Naive thymus-derived CD4-positive, alpha-beta T cell (primary cell): Measurements from ENCODE around the gene PLA2G12A. TPM values are rescaled to one million over a fixed set of nuclear protein-coding genes. Genes with fewer than 3 reads are reported as not detected.

Experiments
- ATAC-seq: fragments of 150-1000 bp; cut with Tn5 transposase; 2 replicates; pipeline ENCODE4 v1.10.0; 2021; ENCODE audit warnings: mild to moderate bottlenecking, moderate library complexity
- CTCF ChIA-PET: fragments of 350-600 bp; sonication (Branson Sonifier 250); formaldehyde crosslinking; loops from one replicate; lab custom pipeline; 2021; ENCODE audit warnings: antibody characterized with exemption; lab: Charles Lee
- POLR2A ChIA-PET: fragments of 350-600 bp; sonication (Branson Sonifier 250); formaldehyde crosslinking; loops from one replicate; lab custom pipeline; 2021; ENCODE audit warnings: antibody characterized with exemption, inconsistent platforms; lab: Charles Lee
- DNase-seq, 9 donors: peaks; one replicate each; pipeline versions ENCODE4 v3.0.0 to v3.0.0-alpha.2; 2020 to 2022; ENCODE audit warnings: mixed read lengths in 1 of 9
- H3K27ac ChIP-seq: one replicate; pipeline ENCODE4 v1.7.0; 2013; ENCODE audit warnings: mild to moderate bottlenecking, low read depth, low read length, moderate library complexity
- H3K27me3 ChIP-seq, 2 donors: one replicate each; pipeline ENCODE4 v1.7.0; 2013; ENCODE audit warnings: low read length in 2 of 2, mild to moderate bottlenecking in 2 of 2, moderate library complexity in 2 of 2; ENCODE audit not compliant: control insufficient read depth in 2 of 2, insufficient read depth in 2 of 2
- H3K36me3 ChIP-seq, 3 experiments: 1 replicate in 2 of 3; 2 replicates in 1 of 3; pipeline ENCODE4 v1.7.0; 2013; ENCODE audit warnings: low read length in 3 of 3, mild to moderate bottlenecking in 3 of 3, moderate library complexity in 1 of 3; ENCODE audit not compliant: insufficient read depth in 3 of 3, control insufficient read depth in 2 of 3
- H3K4me1 ChIP-seq, 2 donors: one replicate each; pipeline ENCODE4 v1.7.0; 2013; ENCODE audit warnings: low read length in 2 of 2, mild to moderate bottlenecking in 2 of 2, moderate library complexity in 1 of 2; ENCODE audit not compliant: control insufficient read depth in 2 of 2, insufficient read depth in 2 of 2
- H3K4me3 ChIP-seq: 2 replicates; pipeline ENCODE4 v1.7.0; 2013; ENCODE audit warnings: mild to moderate bottlenecking, low read length
- H3K9me3 ChIP-seq, 3 experiments: 1 replicate in 2 of 3; 2 replicates in 1 of 3; pipeline ENCODE4 v1.7.0; 2013; ENCODE audit warnings: low read length in 3 of 3; ENCODE audit not compliant: control insufficient read depth in 2 of 3
- H3K27ac Mint-ChIP-seq, 9 donors: one replicate each; pipeline ENCODE4 v1.8.0; 2020 to 2022; ENCODE audit warnings: mixed read lengths in 9 of 9, mild to moderate bottlenecking in 8 of 9, moderate library complexity in 5 of 9, inconsistent platforms in 2 of 9
- H3K27me3 Mint-ChIP-seq, 5 donors: one replicate each; pipeline ENCODE4 v1.8.0; 2021 to 2022; ENCODE audit warnings: mixed read lengths in 5 of 5, mild to moderate bottlenecking in 1 of 5
- H3K36me3 Mint-ChIP-seq, 5 donors: one replicate each; pipeline ENCODE4 v1.8.0; 2020 to 2022; ENCODE audit warnings: mixed read lengths in 5 of 5, mild to moderate bottlenecking in 3 of 5, inconsistent platforms in 1 of 5
- H3K4me1 Mint-ChIP-seq, 7 donors: one replicate each; pipeline ENCODE4 v1.8.0; 2020 to 2022; ENCODE audit warnings: mixed read lengths in 7 of 7, mild to moderate bottlenecking in 3 of 7, inconsistent platforms in 1 of 7
- H3K4me3 Mint-ChIP-seq, 10 donors: one replicate each; pipeline ENCODE4 v1.8.0; 2020 to 2022; ENCODE audit warnings: mild to moderate bottlenecking in 10 of 10, mixed read lengths in 10 of 10, moderate library complexity in 6 of 10, inconsistent platforms in 2 of 10
- H3K9me3 Mint-ChIP-seq, 11 donors: one replicate each; pipeline ENCODE4 v1.8.0; 2020 to 2022; ENCODE audit warnings: mixed read lengths in 11 of 11, mild to moderate bottlenecking in 4 of 11, inconsistent platforms in 1 of 11, moderate library complexity in 1 of 11
- intact Hi-C, 2 donors: fragments of 100-400 bp; cut with micrococcal nuclease; formaldehyde crosslinking; loops; one replicate each; pipeline ENCODE4 v1.15.1; 2023
- polyA plus RNA-seq, 2 donors: library from polyadenylated mRNA; unstranded; fragments of 300-500 nt; fragmentation: Illumina TruSeq; gene quantifications; one replicate each; pipeline ENCODE4 v1.2.3, GENCODE V29; 2021
- total RNA-seq, 6 experiments: library from RNA in 5 of 6; stranded (reverse) in 5 of 6; gene quantifications; 1 replicate in 5 of 6; 2 replicates in 1 of 6; pipeline ENCODE4 v1.2.3 and lab custom pipeline; 2021 to 2026

The PLA2G12A gene
- total and polyA plus RNA-seq, 7 experiments from 2014 or later: 11.5 to 48.4 (median 14.6) TPM

- peak in 6 of 9 donors; percentile 10 to 53 (median 36) for DNase-seq
- H3K36me3 Mint-ChIP-seq: no peaks in the 10 kb centered on the region
- no peak overlapping the region for H3K4me3 Mint-ChIP-seq
- H3K27ac Mint-ChIP-seq: peak overlapping the region in 3 of 9 donors; percentile 21 to 48 (median 29)
- Histone ChIP-seq H3K4me3 (no peak overlapping the region), H3K9me3 (no peaks in the 10 kb centered on the region), H3K4me1 (no peaks in the 10 kb centered on the region), H3K27me3 (no peaks in the 10 kb centered on the region), H3K36me3 (no peaks in the 10 kb centered on the region), H3K27ac (no peak overlapping the region)
- ChIA-PET CTCF (no interaction called here), POLR2A (no interaction called here)
- H3K4me1 Mint-ChIP-seq: no peaks in the 10 kb centered on the region
- intact Hi-C loops: loop anchor here in 1 of 2 donors (5.0 kb wide), 1 partner anchor 63 kb away; the partner anchor contains the start of gene GAR1
- peaks cover 0 to 13% (median 6%) of the 10 kb centered on the region in 5 donors for H3K27me3 Mint-ChIP-seq
- H3K9me3 Mint-ChIP-seq: peaks cover 0 to 2% (median 0%) of the 10 kb centered on the region in 11 donors
- peak; percentile 10 for ATAC-seq
Observed at GRCh38 chr4:109754093-109754857, 24.4 kb upstream of the PLA2G12A start.

- intact Hi-C loops: loop anchor here in 1 of 2 donors (5.0 kb wide), 1 partner anchor 65 kb away; the partner anchor contains the start of gene GAR1
- POLR2A ChIA-PET: interaction anchor here (0.9 kb wide), 1 partner anchor 22 kb away, joined by 3 read pairs; the partner anchor contains the start of gene PLA2G12A
Observed at GRCh38 chr4:109752525-109752924, 22.7 kb upstream of the PLA2G12A start.

GRCh38 chr4:109751852-109752251 lies 22.0 kb upstream of the PLA2G12A start:
- DNase-seq: no peak
- no peak overlapping the region for H3K27ac Mint-ChIP-seq
- no peaks in the 10 kb centered on the region for H3K4me1 Mint-ChIP-seq
- H3K27me3 ChIP-seq: no peaks in the 10 kb centered on the region
- POLR2A ChIA-PET: interaction anchor here (0.9 kb wide), 1 partner anchor 22 kb away, joined by 3 read pairs; the partner anchor contains the start of gene PLA2G12A
- H3K27ac ChIP-seq: no peak overlapping the region
- peaks cover 0 to 2% (median 0%) of the 10 kb centered on the region in 11 donors for H3K9me3 Mint-ChIP-seq
- H3K4me1 ChIP-seq: no peaks in the 10 kb centered on the region
- peaks cover 0 to 17% (median 6%) of the 10 kb centered on the region in 5 donors for H3K27me3 Mint-ChIP-seq
- ATAC-seq: no peak
- no peaks in the 10 kb centered on the region for H3K36me3 Mint-ChIP-seq
- H3K36me3 ChIP-seq: no peaks in the 10 kb centered on the region
- CTCF ChIA-PET: interaction anchor here (0.6 to 1.8 kb wide), 3 partner anchors 9 to 318 kb away, joined by 3 to 4 read pairs (median 3); partner anchors contain the start of genes MCUB and SEC24B
- intact Hi-C loops: loop anchor here in 1 of 2 donors (5.0 kb wide), 1 partner anchor 65 kb away; the partner anchor contains the start of gene GAR1
- no peak overlapping the region for H3K4me3 ChIP-seq
- H3K4me3 Mint-ChIP-seq: no peak overlapping the region
- H3K9me3 ChIP-seq: no peaks in the 10 kb centered on the region

More at GRCh38 chr4:109752525-109752924, 22.7 kb upstream of the PLA2G12A start:
- peaks cover 0 to 15% (median 6%) of the 10 kb centered on the region in 5 donors for H3K27me3 Mint-ChIP-seq
- CTCF ChIA-PET: interaction anchor here (1.8 kb wide), 1 partner anchor 319 kb away, joined by 4 read pairs; the partner anchor contains the start of gene SEC24B
- Histone ChIP-seq H3K27me3 (no peaks in the 10 kb centered on the region), H3K4me1 (no peaks in the 10 kb centered on the region), H3K36me3 (no peaks in the 10 kb centered on the region), H3K27ac (no peak overlapping the region), H3K4me3 (no peak overlapping the region), H3K9me3 (no peaks in the 10 kb centered on the region)
- H3K36me3 Mint-ChIP-seq: no peaks in the 10 kb centered on the region
- peak overlapping the region in 1 of 10 donors; percentile 7 for H3K4me3 Mint-ChIP-seq
- peaks cover 0 to 2% (median 0%) of the 10 kb centered on the region in 11 donors for H3K9me3 Mint-ChIP-seq
- DNase-seq (peak in 1 of 9 donors; percentile 7), ATAC-seq (no peak)
- H3K4me1 Mint-ChIP-seq: no peaks in the 10 kb centered on the region
- peak overlapping the region in 4 of 9 donors; percentile 18 to 43 (median 29) for H3K27ac Mint-ChIP-seq

- Mint-ChIP-seq H3K36me3 (no peaks in the 10 kb centered on the region), H3K27ac (no peak overlapping the region), H3K4me1 (no peaks in the 10 kb centered on the region), H3K27me3 (peaks cover 0 to 21% (median 0%) of the 10 kb centered on the region in 5 donors), H3K4me3 (no peak overlapping the region), H3K9me3 (peaks cover 0 to 2% (median 0%) of the 10 kb centered on the region in 11 donors)
- no peaks in the 10 kb centered on the region for H3K9me3 ChIP-seq
- DNase-seq (no peak), ATAC-seq (no peak)
- no peaks in the 10 kb centered on the region for H3K27me3 ChIP-seq
- no peaks in the 10 kb centered on the region for H3K4me1 ChIP-seq
- ChIA-PET POLR2A (no interaction called here), CTCF (interaction anchor here (1.8 kb wide), 1 partner anchor 317 kb away, joined by 4 read pairs; the partner anchor contains the start of gene SEC24B)
- H3K27ac ChIP-seq: no peak overlapping the region
- intact Hi-C loops: loop anchor here in 1 of 2 donors (5.0 kb wide), 1 partner anchor 67 kb away; the partner anchor contains the start of gene GAR1
- H3K36me3 ChIP-seq: no peaks in the 10 kb centered on the region
- H3K4me3 ChIP-seq: no peak overlapping the region
Observed at GRCh38 chr4:109750652-109751244, 20.9 kb upstream of the PLA2G12A start.

GRCh38 chr4:109749388-109750082 lies 19.7 kb upstream of the PLA2G12A start:
- intact Hi-C loops: loop anchor here in 1 of 2 donors (5.0 kb wide), 1 partner anchor 68 kb away; the partner anchor contains the start of gene GAR1
- H3K36me3 ChIP-seq: no peaks in the 10 kb centered on the region
- H3K4me3 ChIP-seq: no peak overlapping the region
- peaks cover 0 to 24% (median 0%) of the 10 kb centered on the region in 5 donors for H3K27me3 Mint-ChIP-seq
- H3K4me3 Mint-ChIP-seq: no peak overlapping the region
- DNase-seq: no peak
- no peak overlapping the region for H3K27ac ChIP-seq
- H3K4me1 ChIP-seq: no peaks in the 10 kb centered on the region
- no peaks in the 10 kb centered on the region for H3K27me3 ChIP-seq
- H3K27ac Mint-ChIP-seq: no peak overlapping the region
- H3K9me3 ChIP-seq: no peaks in the 10 kb centered on the region
- peaks cover 0 to 2% (median 0%) of the 10 kb centered on the region in 11 donors for H3K9me3 Mint-ChIP-seq
- no peaks in the 10 kb centered on the region for H3K36me3 Mint-ChIP-seq
- CTCF ChIA-PET: interaction anchor here (0.6 kb wide), 1 partner anchor 8 kb away, joined by 4 read pairs; no protein-coding TSS in a partner anchor
- H3K4me1 Mint-ChIP-seq: no peaks in the 10 kb centered on the region
- POLR2A ChIA-PET: no interaction called here
- ATAC-seq: no peak

- Mint-ChIP-seq H3K27ac (no peak overlapping the region), H3K27me3 (peaks cover 0 to 33% (median 0%) of the 10 kb centered on the region in 5 donors), H3K36me3 (no peaks in the 10 kb centered on the region), H3K4me1 (no peaks in the 10 kb centered on the region), H3K9me3 (peaks cover 0 to 2% (median 0%) of the 10 kb centered on the region in 11 donors), H3K4me3 (no peak overlapping the region)
- Histone ChIP-seq H3K36me3 (no peaks in the 10 kb centered on the region), H3K27me3 (no peaks in the 10 kb centered on the region), H3K4me3 (no peak overlapping the region), H3K27ac (no peak overlapping the region), H3K4me1 (no peaks in the 10 kb centered on the region), H3K9me3 (no peaks in the 10 kb centered on the region)
- ChIA-PET POLR2A (no interaction called here), CTCF (no interaction called here)
- intact Hi-C loops: no loop called here
- DNase-seq (no peak), ATAC-seq (no peak)
Observed at GRCh38 chr4:109748114-109748513, 18.2 kb upstream of the PLA2G12A start.
